ENCODE results near the gene HYLS1.

GRCh38 chr11:125922156-125922555 lies 34.7 kb downstream of the HYLS1 start:
- TF ChIP-seq, protein P1, sequence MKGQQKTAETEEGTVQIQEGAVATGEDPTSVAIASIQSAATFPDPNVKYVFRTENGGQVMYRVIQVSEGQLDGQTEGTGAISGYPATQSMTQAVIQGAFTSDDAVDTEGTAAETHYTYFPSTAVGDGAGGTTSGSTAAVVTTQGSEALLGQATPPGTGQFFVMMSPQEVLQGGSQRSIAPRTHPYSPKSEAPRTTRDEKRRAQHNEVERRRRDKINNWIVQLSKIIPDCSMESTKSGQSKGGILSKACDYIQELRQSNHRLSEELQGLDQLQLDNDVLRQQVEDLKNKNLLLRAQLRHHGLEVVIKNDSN (CRISPR knock-in tag; IDR thresholded peaks at IDR 0.05): no peak
- TF ChIP-seq, protein P2, sequence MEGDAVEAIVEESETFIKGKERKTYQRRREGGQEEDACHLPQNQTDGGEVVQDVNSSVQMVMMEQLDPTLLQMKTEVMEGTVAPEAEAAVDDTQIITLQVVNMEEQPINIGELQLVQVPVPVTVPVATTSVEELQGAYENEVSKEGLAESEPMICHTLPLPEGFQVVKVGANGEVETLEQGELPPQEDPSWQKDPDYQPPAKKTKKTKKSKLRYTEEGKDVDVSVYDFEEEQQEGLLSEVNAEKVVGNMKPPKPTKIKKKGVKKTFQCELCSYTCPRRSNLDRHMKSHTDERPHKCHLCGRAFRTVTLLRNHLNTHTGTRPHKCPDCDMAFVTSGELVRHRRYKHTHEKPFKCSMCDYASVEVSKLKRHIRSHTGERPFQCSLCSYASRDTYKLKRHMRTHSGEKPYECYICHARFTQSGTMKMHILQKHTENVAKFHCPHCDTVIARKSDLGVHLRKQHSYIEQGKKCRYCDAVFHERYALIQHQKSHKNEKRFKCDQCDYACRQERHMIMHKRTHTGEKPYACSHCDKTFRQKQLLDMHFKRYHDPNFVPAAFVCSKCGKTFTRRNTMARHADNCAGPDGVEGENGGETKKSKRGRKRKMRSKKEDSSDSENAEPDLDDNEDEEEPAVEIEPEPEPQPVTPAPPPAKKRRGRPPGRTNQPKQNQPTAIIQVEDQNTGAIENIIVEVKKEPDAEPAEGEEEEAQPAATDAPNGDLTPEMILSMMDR (IDR thresholded peaks at IDR 0.05): no peak
